GM23338 (cell line): ENCODE measurements around the gene HLA-B. TPM values are rescaled to one million over a fixed set of nuclear protein-coding genes. Genes with fewer than 3 reads are reported as not detected.

Source experiments
- ATAC-seq: fragments of 200-7000 bp; cut with Tn5 transposase; 3 replicates; pipeline ENCODE4 v1.9.1; 2020
- DNase-seq: peaks from one replicate; pipeline ENCODE4 v3.0.0-alpha.2; 2015; ENCODE audit warnings: low spot score
- H2AFZ ChIP-seq: fragments of 200-600 bp; sonication (generic); 2 replicates; pipeline ENCODE4 v1.8.0; 2016; ENCODE audit warnings: antibody characterized with exemption, mild to moderate bottlenecking, moderate library complexity
- H3F3A ChIP-seq: fragments of 200-600 bp; sonication (generic); replicated peaks from 2 replicates; pipeline ENCODE4 v1.8.0; 2017; ENCODE audit warnings: antibody characterized with exemption, mixed run types, low read depth
- H3K27ac ChIP-seq: fragments of 200-600 bp; sonication (generic); 2 replicates; pipeline ENCODE4 v1.6.1; 2016; ENCODE audit warnings: low read depth
- H3K27me3 ChIP-seq: fragments of 200-600 bp; sonication (generic); 2 replicates; pipeline ENCODE4 v1.8.0; 2016; ENCODE audit warnings: mild to moderate bottlenecking, mixed run types, moderate library complexity; ENCODE audit not compliant: insufficient read depth
- H3K36me3 ChIP-seq: fragments of 200-600 bp; sonication (generic); 2 replicates; pipeline ENCODE4 v1.8.0; 2016; ENCODE audit warnings: mild to moderate bottlenecking; ENCODE audit not compliant: insufficient read depth
- H3K4me1 ChIP-seq: fragments of 200-600 bp; sonication (generic); 2 replicates; pipeline ENCODE4 v1.8.0; 2016; ENCODE audit warnings: mild to moderate bottlenecking, moderate library complexity; ENCODE audit not compliant: insufficient read depth
- H3K4me2 ChIP-seq: fragments of 200-600 bp; sonication (generic); 2 replicates; pipeline ENCODE4 v1.7.1; 2017; ENCODE audit warnings: mixed run types
- H3K4me3 ChIP-seq: fragments of 200-600 bp; sonication (generic); 2 replicates; pipeline ENCODE4 v1.6.1; 2016; ENCODE audit warnings: mixed run types
- H3K79me2 ChIP-seq: fragments of 200-600 bp; sonication (generic); replicated peaks from 2 replicates; pipeline ENCODE4 v1.8.0; 2017; ENCODE audit warnings: mild to moderate bottlenecking; ENCODE audit not compliant: insufficient read depth
- H3K9me2 ChIP-seq: fragments of 200-600 bp; sonication (generic); 2 replicates; pipeline ENCODE4 v1.8.0; 2017; ENCODE audit not compliant: insufficient read depth
- H4K20me1 ChIP-seq: fragments of 200-600 bp; sonication (generic); replicated peaks from 2 replicates; pipeline ENCODE4 v1.8.0; 2017; ENCODE audit warnings: mild to moderate bottlenecking; ENCODE audit not compliant: insufficient read depth
- H3K27ac Mint-ChIP-seq: 2 replicates; pipeline ENCODE4 v1.8.0; 2020; ENCODE audit warnings: inconsistent platforms, mild to moderate bottlenecking, moderate library complexity, mixed read lengths
- H3K27me3 Mint-ChIP-seq: 3 replicates; pipeline ENCODE4 v1.8.0; 2022; ENCODE audit warnings: low read depth, mild to moderate bottlenecking, moderate library complexity, mixed read lengths, inconsistent platforms; ENCODE audit not compliant: insufficient read depth, poor library complexity
- H3K36me3 Mint-ChIP-seq: 3 replicates; pipeline ENCODE4 v1.8.0; 2021; ENCODE audit warnings: low read depth, mild to moderate bottlenecking, inconsistent platforms, moderate library complexity, mixed read lengths
- H3K4me1 Mint-ChIP-seq: 3 replicates; pipeline ENCODE4 v1.8.0; 2020; ENCODE audit warnings: mild to moderate bottlenecking, inconsistent platforms, mixed read lengths
- H3K4me3 Mint-ChIP-seq: 3 replicates; pipeline ENCODE4 v1.8.0; 2021; ENCODE audit warnings: moderate library complexity, mild to moderate bottlenecking, inconsistent platforms, mixed read lengths
- H3K9me3 Mint-ChIP-seq: 3 replicates; pipeline ENCODE4 v1.8.0; 2020; ENCODE audit warnings: moderate library complexity, mild to moderate bottlenecking, inconsistent platforms, mixed read lengths
- ETS1 ChIP-seq: IDR thresholded peaks from 2 replicates; pipeline ENCODE4 v1.6.1; 2016; ENCODE audit warnings: antibody characterized with exemption
- EZH2 ChIP-seq: fragments of 200-600 bp; sonication (generic); IDR thresholded peaks from one replicate; pipeline ENCODE4 v1.8.0; 2017; ENCODE audit warnings: antibody characterized with exemption, mild to moderate bottlenecking, low read depth; ENCODE audit not compliant: unreplicated experiment
- EZH2phosphoT487 ChIP-seq: fragments of 200-600 bp; sonication (generic); IDR thresholded peaks from one replicate; pipeline ENCODE4 v1.8.1; 2018; ENCODE audit warnings: antibody characterized with exemption; ENCODE audit not compliant: unreplicated experiment
- JUNB ChIP-seq: IDR thresholded peaks from one replicate; pipeline ENCODE4 v1.6.1; 2016; ENCODE audit warnings: antibody characterized with exemption; ENCODE audit not compliant: unreplicated experiment
- NANOG ChIP-seq: IDR thresholded peaks from 2 replicates; pipeline ENCODE4 v1.6.1; 2016; ENCODE audit warnings: antibody characterized with exemption, borderline replicate concordance
- STAT1 ChIP-seq: IDR thresholded peaks from one replicate; pipeline ENCODE4 v1.6.1; 2016; ENCODE audit warnings: antibody characterized with exemption; ENCODE audit not compliant: unreplicated experiment
- ZNF114 ChIP-seq: fragments of 250-450 bp; sonication (Bioruptor Pico); IDR thresholded peaks from 2 replicates; pipeline ENCODE4 v1.5.0; 2020; ENCODE audit warnings: mild to moderate bottlenecking, moderate library complexity
- ZNF331 ChIP-seq: fragments of 250-450 bp; sonication (Bioruptor Pico); IDR thresholded peaks from 2 replicates; pipeline ENCODE4 v1.5.0; 2020; ENCODE audit warnings: low read depth, mild to moderate bottlenecking, moderate library complexity
- polyA plus RNA-seq: library from polyadenylated mRNA; unstranded; fragments of >200 nt; fragmentation: Nextera tagmentation; extraction: Ambion mirVana; gene quantifications from 2 replicates; pipeline ENCODE4 v1.2.1, GENCODE V29; 2016
- total RNA-seq: library from RNA; depleted of rRNA; stranded (reverse); fragments of >200 nt; shearing (Covaris generic); gene quantifications from 2 replicates; pipeline ENCODE4 v1.2.3, GENCODE V29; 2014
- TF ChIP-seq, protein P1 (sequence below): fragments of 250-450 bp; sonication (Bioruptor Pico); IDR thresholded peaks from 2 replicates; pipeline ENCODE4 v1.5.0; 2020; ENCODE audit warnings: mild to moderate bottlenecking, moderate library complexity

Gene HLA-B
- total and polyA plus RNA-seq, 2 experiments from 2014 or later, result 44.3 to 86.0 TPM

DNA sequence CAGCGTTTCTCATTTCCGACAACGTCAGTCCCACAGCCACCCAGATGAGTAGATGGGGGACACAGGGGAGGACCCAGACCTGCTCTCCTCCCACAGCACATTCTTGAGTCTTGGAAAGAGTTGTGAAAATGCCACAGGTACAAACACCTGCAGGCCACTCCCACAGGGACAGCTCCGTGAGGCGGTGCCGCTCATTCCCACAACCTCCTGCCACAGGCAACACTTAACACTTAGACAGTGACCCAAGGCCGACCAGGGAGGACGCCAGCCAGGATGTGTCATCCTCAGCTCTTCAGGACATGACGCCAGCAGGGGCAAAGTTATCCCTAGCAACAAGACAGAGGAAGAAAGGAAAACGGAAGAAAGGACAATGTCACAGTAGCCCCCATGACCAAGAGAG, 22.9 kb upstream of the HLA-B start:
- ATAC-seq, result no peak
- H3K27me3 ChIP-seq, result no peaks in the 10 kb centered on the region
- H3K9me2 ChIP-seq, result no peaks in the 10 kb centered on the region
- Mint-ChIP-seq H3K27ac (no peak overlapping the region), H3K4me3 (no peak overlapping the region), H3K27me3 (peaks cover 8% of the 10 kb centered on the region), H3K36me3 (no peaks in the 10 kb centered on the region), H3K9me3 (no peaks in the 10 kb centered on the region), H3K4me1 (no peaks in the 10 kb centered on the region)
- H4K20me1 ChIP-seq, result no peaks in the 10 kb centered on the region
- H2AFZ ChIP-seq, result no peak overlapping the region
- no peaks in the 10 kb centered on the region for H3F3A ChIP-seq
- H3K27ac ChIP-seq, result no peak overlapping the region
- no peaks in the 10 kb centered on the region for H3K79me2 ChIP-seq
- DNase-seq, result no peak
- no peaks in the 10 kb centered on the region for H3K4me1 ChIP-seq
- H3K36me3 ChIP-seq, result no peaks in the 10 kb centered on the region
- H3K4me3 ChIP-seq, result no peak overlapping the region
- no peak for TF ChIP-seq STAT1
- TF ChIP-seq ZNF331, result no peak
- no peak for TF ChIP-seq ZNF114 (CRISPR knock-in tag)
- H3K4me2 ChIP-seq, result no peak overlapping the region

- Mint-ChIP-seq H3K4me1 (no peaks in the 10 kb centered on the region), H3K9me3 (no peaks in the 10 kb centered on the region), H3K27me3 (peaks cover 8% of the 10 kb centered on the region), H3K36me3 (no peaks in the 10 kb centered on the region), H3K27ac (no peak overlapping the region), H3K4me3 (no peak overlapping the region)
- TF ChIP-seq ZNF114 (CRISPR knock-in tag), result no peak
- H3K4me2 ChIP-seq, result no peak overlapping the region
- DNase-seq, result no peak
- H3K4me3 ChIP-seq, result no peak overlapping the region
- no peaks in the 10 kb centered on the region for H3K79me2 ChIP-seq
- no peaks in the 10 kb centered on the region for H3F3A ChIP-seq
- no peaks in the 10 kb centered on the region for H3K9me2 ChIP-seq
- H3K27me3 ChIP-seq, result no peaks in the 10 kb centered on the region
- H3K36me3 ChIP-seq, result no peaks in the 10 kb centered on the region
- no peak overlapping the region for H2AFZ ChIP-seq
- no peaks in the 10 kb centered on the region for H3K4me1 ChIP-seq
- no peak overlapping the region for H3K27ac ChIP-seq
- ATAC-seq, result no peak
- H4K20me1 ChIP-seq, result no peaks in the 10 kb centered on the region
Observed at GRCh38 chr6:31378721-31379103, 21.7 kb upstream of the HLA-B start.

DNA sequence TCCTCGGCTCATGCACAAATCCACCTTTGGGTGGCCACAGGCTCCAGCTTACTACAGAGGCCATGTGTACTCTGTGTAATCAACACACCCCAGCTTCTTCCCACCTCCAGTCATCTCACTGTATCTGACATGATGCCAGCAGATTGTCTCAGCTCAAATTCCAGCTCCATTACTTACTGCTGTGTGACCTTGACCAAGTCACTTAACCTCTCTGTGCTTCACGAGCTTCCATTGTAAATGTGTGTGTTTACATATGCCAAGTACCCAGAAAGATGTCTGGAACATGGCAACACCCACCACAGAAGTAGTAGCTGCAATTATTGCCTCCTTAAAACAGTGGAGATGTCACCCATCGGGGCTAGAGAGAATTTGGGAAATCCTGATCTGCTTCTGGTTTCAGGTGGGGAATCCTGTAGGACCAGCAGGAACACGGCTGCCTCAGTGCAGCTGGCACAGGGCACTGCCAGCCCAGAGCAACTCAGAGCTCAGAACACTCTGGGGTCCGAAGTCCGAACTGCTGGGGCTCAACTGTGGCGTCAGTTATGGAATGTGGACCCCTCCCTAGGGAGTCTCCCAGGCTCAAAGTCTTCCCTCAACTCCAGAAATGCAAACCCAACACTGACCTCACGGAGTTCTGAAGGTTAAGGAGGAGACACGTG, 21.2 kb upstream of the HLA-B start:
- no peaks in the 10 kb centered on the region for H3K79me2 ChIP-seq
- H3K36me3 ChIP-seq, result no peaks in the 10 kb centered on the region
- no peak overlapping the region for H3K4me3 ChIP-seq
- H4K20me1 ChIP-seq, result no peaks in the 10 kb centered on the region
- no peak overlapping the region for H3K4me2 ChIP-seq
- no peak overlapping the region for H3K27ac Mint-ChIP-seq
- H3K27ac ChIP-seq, result no peak overlapping the region
- H2AFZ ChIP-seq, result no peak overlapping the region
- no peaks in the 10 kb centered on the region for H3F3A ChIP-seq
- H3K9me2 ChIP-seq, result no peaks in the 10 kb centered on the region
- H3K27me3 ChIP-seq, result no peaks in the 10 kb centered on the region
- no peak for ATAC-seq
- H3K4me1 Mint-ChIP-seq, result no peaks in the 10 kb centered on the region
- peaks cover 3% of the 10 kb centered on the region; the same call in 2 of the 3 replicates for H3K9me3 Mint-ChIP-seq
- H3K36me3 Mint-ChIP-seq, result no peaks in the 10 kb centered on the region
- DNase-seq, result no peak
- H3K27me3 Mint-ChIP-seq, result peaks cover 8% of the 10 kb centered on the region
- no peak overlapping the region for H3K4me3 Mint-ChIP-seq
- H3K4me1 ChIP-seq, result no peaks in the 10 kb centered on the region
- TF ChIP-seq ZNF331, result no peak
- no peak for TF ChIP-seq ETS1
- TF ChIP-seq JUNB, result no peak
- TF ChIP-seq, protein P1, sequence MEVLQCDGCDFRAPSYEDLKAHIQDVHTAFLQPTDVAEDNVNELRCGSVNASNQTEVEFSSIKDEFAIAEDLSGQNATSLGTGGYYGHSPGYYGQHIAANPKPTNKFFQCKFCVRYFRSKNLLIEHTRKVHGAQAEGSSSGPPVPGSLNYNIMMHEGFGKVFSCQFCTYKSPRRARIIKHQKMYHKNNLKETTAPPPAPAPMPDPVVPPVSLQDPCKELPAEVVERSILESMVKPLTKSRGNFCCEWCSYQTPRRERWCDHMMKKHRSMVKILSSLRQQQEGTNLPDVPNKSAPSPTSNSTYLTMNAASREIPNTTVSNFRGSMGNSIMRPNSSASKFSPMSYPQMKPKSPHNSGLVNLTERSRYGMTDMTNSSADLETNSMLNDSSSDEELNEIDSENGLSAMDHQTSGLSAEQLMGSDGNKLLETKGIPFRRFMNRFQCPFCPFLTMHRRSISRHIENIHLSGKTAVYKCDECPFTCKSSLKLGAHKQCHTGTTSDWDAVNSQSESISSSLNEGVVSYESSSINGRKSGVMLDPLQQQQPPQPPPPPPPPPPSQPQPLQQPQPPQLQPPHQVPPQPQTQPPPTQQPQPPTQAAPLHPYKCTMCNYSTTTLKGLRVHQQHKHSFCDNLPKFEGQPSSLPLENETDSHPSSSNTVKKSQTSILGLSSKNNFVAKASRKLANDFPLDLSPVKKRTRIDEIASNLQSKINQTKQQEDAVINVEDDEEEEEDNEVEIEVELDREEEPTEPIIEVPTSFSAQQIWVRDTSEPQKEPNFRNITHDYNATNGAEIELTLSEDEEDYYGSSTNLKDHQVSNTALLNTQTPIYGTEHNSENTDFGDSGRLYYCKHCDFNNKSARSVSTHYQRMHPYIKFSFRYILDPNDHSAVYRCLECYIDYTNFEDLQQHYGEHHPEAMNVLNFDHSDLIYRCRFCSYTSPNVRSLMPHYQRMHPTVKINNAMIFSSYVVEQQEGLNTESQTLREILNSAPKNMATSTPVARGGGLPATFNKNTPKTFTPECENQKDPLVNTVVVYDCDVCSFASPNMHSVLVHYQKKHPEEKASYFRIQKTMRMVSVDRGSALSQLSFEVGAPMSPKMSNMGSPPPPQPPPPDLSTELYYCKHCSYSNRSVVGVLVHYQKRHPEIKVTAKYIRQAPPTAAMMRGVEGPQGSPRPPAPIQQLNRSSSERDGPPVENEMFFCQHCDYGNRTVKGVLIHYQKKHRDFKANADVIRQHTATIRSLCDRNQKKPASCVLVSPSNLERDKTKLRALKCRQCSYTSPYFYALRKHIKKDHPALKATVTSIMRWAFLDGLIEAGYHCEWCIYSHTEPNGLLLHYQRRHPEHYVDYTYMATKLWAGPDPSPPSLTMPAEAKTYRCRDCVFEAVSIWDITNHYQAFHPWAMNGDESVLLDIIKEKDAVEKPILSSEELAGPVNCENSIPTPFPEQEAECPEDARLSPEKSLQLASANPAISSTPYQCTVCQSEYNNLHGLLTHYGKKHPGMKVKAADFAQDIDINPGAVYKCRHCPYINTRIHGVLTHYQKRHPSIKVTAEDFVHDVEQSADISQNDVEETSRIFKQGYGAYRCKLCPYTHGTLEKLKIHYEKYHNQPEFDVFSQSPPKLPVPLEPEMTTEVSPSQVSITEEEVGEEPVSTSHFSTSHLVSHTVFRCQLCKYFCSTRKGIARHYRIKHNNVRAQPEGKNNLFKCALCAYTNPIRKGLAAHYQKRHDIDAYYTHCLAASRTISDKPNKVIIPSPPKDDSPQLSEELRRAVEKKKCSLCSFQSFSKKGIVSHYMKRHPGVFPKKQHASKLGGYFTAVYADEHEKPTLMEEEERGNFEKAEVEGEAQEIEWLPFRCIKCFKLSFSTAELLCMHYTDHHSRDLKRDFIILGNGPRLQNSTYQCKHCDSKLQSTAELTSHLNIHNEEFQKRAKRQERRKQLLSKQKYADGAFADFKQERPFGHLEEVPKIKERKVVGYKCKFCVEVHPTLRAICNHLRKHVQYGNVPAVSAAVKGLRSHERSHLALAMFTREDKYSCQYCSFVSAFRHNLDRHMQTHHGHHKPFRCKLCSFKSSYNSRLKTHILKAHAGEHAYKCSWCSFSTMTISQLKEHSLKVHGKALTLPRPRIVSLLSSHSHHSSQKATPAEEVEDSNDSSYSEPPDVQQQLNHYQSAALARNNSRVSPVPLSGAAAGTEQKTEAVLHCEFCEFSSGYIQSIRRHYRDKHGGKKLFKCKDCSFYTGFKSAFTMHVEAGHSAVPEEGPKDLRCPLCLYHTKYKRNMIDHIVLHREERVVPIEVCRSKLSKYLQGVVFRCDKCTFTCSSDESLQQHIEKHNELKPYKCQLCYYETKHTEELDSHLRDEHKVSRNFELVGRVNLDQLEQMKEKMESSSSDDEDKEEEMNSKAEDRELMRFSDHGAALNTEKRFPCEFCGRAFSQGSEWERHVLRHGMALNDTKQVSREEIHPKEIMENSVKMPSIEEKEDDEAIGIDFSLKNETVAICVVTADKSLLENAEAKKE, result no peak
- TF ChIP-seq EZH2phosphoT487, result no peak
- TF ChIP-seq NANOG, result no peak
- TF ChIP-seq EZH2, result no peak
